ENCODE results near the gene NCOR1. TPM values are rescaled to one million over a fixed set of nuclear protein-coding genes. Genes with fewer than 3 reads are reported as not detected.

NCOR1 gene
- polyA plus RNA-seq, 3 donors: 23.2 to 47.0 (median 37.9) TPM

DNA sequence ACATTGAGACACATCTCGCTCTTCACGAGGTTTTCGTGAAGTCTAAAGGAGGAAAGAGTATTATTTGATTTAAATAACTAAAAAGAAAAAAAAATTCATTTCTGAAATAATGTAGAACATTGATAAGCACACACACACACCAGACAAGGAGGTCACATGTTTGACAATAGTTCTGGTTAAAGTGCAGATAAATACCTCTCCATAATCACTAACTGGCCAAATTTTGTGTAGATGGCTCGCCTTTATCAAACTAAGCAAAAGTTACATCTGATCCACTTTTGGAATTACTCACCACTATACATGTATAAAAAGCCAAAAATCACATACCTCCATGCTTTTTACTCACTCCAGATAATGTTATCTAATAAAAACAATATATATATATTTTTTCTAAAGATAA lies 106.5 kb downstream of the NCOR1 start:
- Histone ChIP-seq H3K36me3 (replicated peaks in 1 of 2; ENCODE audit: control insufficient read depth in 1 of 2, insufficient read depth in 2 of 2, low read length in 2 of 2) (peaks cover 56 to 73% of the 10 kb centered on the region in 2 donors), H3K27me3 (ENCODE audit: control insufficient read depth in 2 of 2, insufficient read depth in 2 of 2, low read length in 2 of 2) (no peaks in the 10 kb centered on the region), H4K20me1 (ENCODE audit: insufficient read depth, low read length) (peaks cover 5% of the 10 kb centered on the region), H3K4me1 (ENCODE audit: control insufficient read depth in 1 of 2, insufficient read depth in 2 of 2, low read length in 2 of 2) (no peaks in the 10 kb centered on the region), H3K4me3 (replicated peaks in 1 of 3; ENCODE audit: low read depth in 2 of 3, low read length in 3 of 3) (no peak overlapping the region), H3K4me2 (replicated peaks; ENCODE audit: extremely low read depth, low read length, poor library complexity, severe bottlenecking) (no peak overlapping the region), H2AFZ (ENCODE audit: insufficient read depth, low read depth, low read length, poor library complexity, severe bottlenecking) (no peak overlapping the region), H3K9me3 (replicated peaks in 1 of 2; ENCODE audit: control insufficient read depth in 1 of 2, insufficient read depth in 1 of 2, low read length in 2 of 2) (no peaks in the 10 kb centered on the region), H3K27ac (ENCODE audit: low read depth in 1 of 2, low read length in 2 of 2) (no peak overlapping the region), H3K79me2 (ENCODE audit: insufficient read depth, low read length) (no peaks in the 10 kb centered on the region), H3K9ac (ENCODE audit: insufficient read depth, low read length, poor library complexity, severe bottlenecking) (no peak overlapping the region)
- intact Hi-C loops (cut with micrococcal nuclease): no loop called here
- Mint-ChIP-seq H3K36me3 (peaks cover 55 to 78% of the 10 kb centered on the region in 2 donors), H3K9me3 (no peaks in the 10 kb centered on the region), H3K4me3 (no peak overlapping the region), H3K4me1 (no peaks in the 10 kb centered on the region), H3K27ac (no peak overlapping the region), H3K27me3 (ENCODE audit: low read depth in 3 of 3) (peaks cover 0 to 2% (median 0%) of the 10 kb centered on the region in 3 donors)
- TF ChIP-seq, protein P1, sequence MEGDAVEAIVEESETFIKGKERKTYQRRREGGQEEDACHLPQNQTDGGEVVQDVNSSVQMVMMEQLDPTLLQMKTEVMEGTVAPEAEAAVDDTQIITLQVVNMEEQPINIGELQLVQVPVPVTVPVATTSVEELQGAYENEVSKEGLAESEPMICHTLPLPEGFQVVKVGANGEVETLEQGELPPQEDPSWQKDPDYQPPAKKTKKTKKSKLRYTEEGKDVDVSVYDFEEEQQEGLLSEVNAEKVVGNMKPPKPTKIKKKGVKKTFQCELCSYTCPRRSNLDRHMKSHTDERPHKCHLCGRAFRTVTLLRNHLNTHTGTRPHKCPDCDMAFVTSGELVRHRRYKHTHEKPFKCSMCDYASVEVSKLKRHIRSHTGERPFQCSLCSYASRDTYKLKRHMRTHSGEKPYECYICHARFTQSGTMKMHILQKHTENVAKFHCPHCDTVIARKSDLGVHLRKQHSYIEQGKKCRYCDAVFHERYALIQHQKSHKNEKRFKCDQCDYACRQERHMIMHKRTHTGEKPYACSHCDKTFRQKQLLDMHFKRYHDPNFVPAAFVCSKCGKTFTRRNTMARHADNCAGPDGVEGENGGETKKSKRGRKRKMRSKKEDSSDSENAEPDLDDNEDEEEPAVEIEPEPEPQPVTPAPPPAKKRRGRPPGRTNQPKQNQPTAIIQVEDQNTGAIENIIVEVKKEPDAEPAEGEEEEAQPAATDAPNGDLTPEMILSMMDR (IDR thresholded peaks at IDR 0.05): no peak
- DNase-seq: no peak
- WGBS (ENCODE audit: insufficient coverage): no CpG with 5 or more reads among the region's 4 CpGs

DNA sequence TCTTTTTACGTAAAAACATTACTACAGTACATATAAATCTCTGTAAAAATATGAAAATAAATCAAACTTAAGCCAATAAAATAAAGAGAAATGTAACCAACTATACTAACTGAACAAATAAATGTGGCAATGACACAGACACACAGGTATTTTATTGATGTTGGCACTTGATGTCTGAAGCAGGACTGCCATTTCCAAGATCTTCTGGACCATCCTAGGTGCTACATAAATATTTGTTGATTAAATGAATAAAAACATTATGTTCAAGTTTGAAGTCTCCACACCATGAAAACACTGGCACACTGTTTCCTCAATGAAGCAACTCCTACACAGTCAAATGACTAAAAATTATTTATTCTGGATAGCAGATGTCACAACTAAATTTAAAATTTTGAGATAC lies 106.9 kb downstream of the NCOR1 start:
- H4K20me1 ChIP-seq (ENCODE audit: insufficient read depth, low read length): peaks cover 5% of the 10 kb centered on the region
- Mint-ChIP-seq H3K27me3 (ENCODE audit: low read depth in 3 of 3) (peaks cover 0 to 2% (median 0%) of the 10 kb centered on the region in 3 donors), H3K9me3 (no peaks in the 10 kb centered on the region), H3K4me3 (no peak overlapping the region), H3K27ac (no peak overlapping the region), H3K4me1 (no peaks in the 10 kb centered on the region), H3K36me3 (peaks cover 56 to 77% of the 10 kb centered on the region in 2 donors)
- no CpG with 5 or more reads among the region's 1 CpG for WGBS (ENCODE audit: insufficient coverage)
- H3K9ac ChIP-seq (ENCODE audit: insufficient read depth, low read length, poor library complexity, severe bottlenecking): no peak overlapping the region
- no peaks in the 10 kb centered on the region for H3K4me1 ChIP-seq (ENCODE audit: control insufficient read depth in 1 of 2, insufficient read depth in 2 of 2, low read length in 2 of 2)
- DNase-seq: no peak
- H3K27me3 ChIP-seq (ENCODE audit: control insufficient read depth in 2 of 2, insufficient read depth in 2 of 2, low read length in 2 of 2): no peaks in the 10 kb centered on the region
- H3K36me3 ChIP-seq (replicated peaks in 1 of 2; ENCODE audit: control insufficient read depth in 1 of 2, insufficient read depth in 2 of 2, low read length in 2 of 2): peaks cover 59 to 73% of the 10 kb centered on the region in 2 donors
- intact Hi-C loops (cut with micrococcal nuclease): no loop called here
- no peak overlapping the region for H3K4me3 ChIP-seq (replicated peaks in 1 of 3; ENCODE audit: low read depth in 2 of 3, low read length in 3 of 3)
- H3K79me2 ChIP-seq (ENCODE audit: insufficient read depth, low read length): no peaks in the 10 kb centered on the region
- no peak overlapping the region for H2AFZ ChIP-seq (ENCODE audit: insufficient read depth, low read depth, low read length, poor library complexity, severe bottlenecking)
- no peaks in the 10 kb centered on the region for H3K9me3 ChIP-seq (replicated peaks in 1 of 2; ENCODE audit: control insufficient read depth in 1 of 2, insufficient read depth in 1 of 2, low read length in 2 of 2)
- no peak overlapping the region for H3K4me2 ChIP-seq (replicated peaks; ENCODE audit: extremely low read depth, low read length, poor library complexity, severe bottlenecking)
- TF ChIP-seq, protein P1 (IDR thresholded peaks at IDR 0.05): no peak
- no peak overlapping the region for H3K27ac ChIP-seq (ENCODE audit: low read depth in 1 of 2, low read length in 2 of 2)

All from CD14-positive monocyte (primary cell).